ENCODE measurements around the gene NTRK3. TPM values are rescaled to one million over a fixed set of nuclear protein-coding genes. Genes with fewer than 3 reads are reported as not detected.

NTRK3 gene
- total and polyA plus RNA-seq, 10 donors = 0.33 to 6.6 (median 2.1) TPM

DNA sequence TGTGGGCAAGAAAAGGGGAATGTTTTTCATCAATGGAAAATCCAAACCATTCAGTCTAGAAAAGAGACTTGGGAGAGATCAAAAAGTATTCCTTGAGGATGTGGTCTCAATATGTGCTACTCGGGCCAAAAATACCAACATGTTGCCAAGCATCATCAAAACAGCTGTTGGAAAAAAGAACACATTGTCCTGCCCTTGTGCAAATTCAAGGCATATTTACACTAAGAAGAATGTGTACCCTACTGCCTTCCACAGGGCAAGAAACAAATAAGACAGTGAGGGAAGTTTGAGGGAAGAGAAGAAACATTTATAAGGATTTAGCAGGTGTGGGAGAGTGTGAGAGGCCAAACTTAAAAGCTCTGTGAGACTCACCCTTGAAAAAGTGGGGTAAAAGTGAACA is 252.1 kb downstream of the NTRK3 start:
- no peak overlapping the region for H3K27ac ChIP-seq
- intact Hi-C loops (cut with DNase I; ENCODE audit: low total_unique reads) = no loop called here

GRCh38 chr15:88003541-88004327 is 252.8 kb downstream of the NTRK3 start:
- Histone ChIP-seq H3K27me3 (replicated peaks in 1 of 7) (no peaks in the 10 kb centered on the region), H3K36me3 (no peaks in the 10 kb centered on the region), H3K9me3 (peaks cover 0 to 21% (median 13%) of the 10 kb centered on the region in 8 donors), H3K4me3 (no peak overlapping the region), H3K27ac (no peak overlapping the region), H3K4me1 (no peaks in the 10 kb centered on the region)
- intact Hi-C loops (cut with DNase I; ENCODE audit: low total_unique reads) = no loop called here
- 83 to 91% (median 88%) methylated on average over 2 of the region's 2 CpGs for WGBS, 5 donors
- TF ChIP-seq, protein P1, sequence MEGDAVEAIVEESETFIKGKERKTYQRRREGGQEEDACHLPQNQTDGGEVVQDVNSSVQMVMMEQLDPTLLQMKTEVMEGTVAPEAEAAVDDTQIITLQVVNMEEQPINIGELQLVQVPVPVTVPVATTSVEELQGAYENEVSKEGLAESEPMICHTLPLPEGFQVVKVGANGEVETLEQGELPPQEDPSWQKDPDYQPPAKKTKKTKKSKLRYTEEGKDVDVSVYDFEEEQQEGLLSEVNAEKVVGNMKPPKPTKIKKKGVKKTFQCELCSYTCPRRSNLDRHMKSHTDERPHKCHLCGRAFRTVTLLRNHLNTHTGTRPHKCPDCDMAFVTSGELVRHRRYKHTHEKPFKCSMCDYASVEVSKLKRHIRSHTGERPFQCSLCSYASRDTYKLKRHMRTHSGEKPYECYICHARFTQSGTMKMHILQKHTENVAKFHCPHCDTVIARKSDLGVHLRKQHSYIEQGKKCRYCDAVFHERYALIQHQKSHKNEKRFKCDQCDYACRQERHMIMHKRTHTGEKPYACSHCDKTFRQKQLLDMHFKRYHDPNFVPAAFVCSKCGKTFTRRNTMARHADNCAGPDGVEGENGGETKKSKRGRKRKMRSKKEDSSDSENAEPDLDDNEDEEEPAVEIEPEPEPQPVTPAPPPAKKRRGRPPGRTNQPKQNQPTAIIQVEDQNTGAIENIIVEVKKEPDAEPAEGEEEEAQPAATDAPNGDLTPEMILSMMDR (IDR thresholded peaks at IDR 0.05 in 8 of 11, conservative IDR thresholded peaks at IDR 0.05 in 3 of 11) = no peak
- TF ChIP-seq POLR2A (IDR thresholded peaks at IDR 0.05) (no peak), POLR2AphosphoS5 (IDR thresholded peaks at IDR 0.05) (no peak)
- no peak for DNase-seq

More for the DNA sequence above, 252.1 kb downstream of the NTRK3 start:
- Histone ChIP-seq H3K27me3 (replicated peaks in 1 of 7) (no peaks in the 10 kb centered on the region), H3K4me1 (no peaks in the 10 kb centered on the region), H3K4me3 (no peak overlapping the region), H3K36me3 (no peaks in the 10 kb centered on the region), H3K9me3 (peaks cover 0 to 21% (median 13%) of the 10 kb centered on the region in 8 donors)
- TF ChIP-seq, protein P1 (IDR thresholded peaks at IDR 0.05 in 8 of 11, conservative IDR thresholded peaks at IDR 0.05 in 3 of 11) = no peak
- TF ChIP-seq POLR2AphosphoS5 (IDR thresholded peaks at IDR 0.05) = no peak
- no peak for TF ChIP-seq POLR2A (IDR thresholded peaks at IDR 0.05)
- DNase-seq = no peak
- WGBS, 5 donors = 72 to 89% (median 76%) methylated on average over 1 of the region's 1 CpG

- no peaks in the 10 kb centered on the region for H3K36me3 ChIP-seq
- H3K27me3 ChIP-seq (replicated peaks in 1 of 7) = no peaks in the 10 kb centered on the region
- TF ChIP-seq, protein P1 (IDR thresholded peaks at IDR 0.05 in 8 of 11, conservative IDR thresholded peaks at IDR 0.05 in 3 of 11) = no peak
- TF ChIP-seq POLR2A (IDR thresholded peaks at IDR 0.05) = no peak
- no peak for TF ChIP-seq POLR2AphosphoS5 (IDR thresholded peaks at IDR 0.05)
- 26 to 34% (median 27%) methylated on average over 4 of the region's 4 CpGs for WGBS, 5 donors
- H3K27ac ChIP-seq = no peak overlapping the region
- H3K4me1 ChIP-seq = no peaks in the 10 kb centered on the region
- H3K9me3 ChIP-seq = peaks cover 0 to 21% (median 13%) of the 10 kb centered on the region in 8 donors
- intact Hi-C loops (cut with DNase I; ENCODE audit: low total_unique reads) = no loop called here
- DNase-seq = no peak
- no peak overlapping the region for H3K4me3 ChIP-seq
These were observed 253.8 kb downstream of the NTRK3 start for GRCh38 chr15:88002706-88003105.

GRCh38 chr15:87998630-87999029 is 257.9 kb downstream of the NTRK3 start:
- H3K4me1 ChIP-seq = no peaks in the 10 kb centered on the region
- no peaks in the 10 kb centered on the region for H3K36me3 ChIP-seq
- TF ChIP-seq, protein P1 (IDR thresholded peaks at IDR 0.05 in 8 of 11, conservative IDR thresholded peaks at IDR 0.05 in 3 of 11) = no peak
- TF ChIP-seq POLR2A (IDR thresholded peaks at IDR 0.05) (no peak), POLR2AphosphoS5 (IDR thresholded peaks at IDR 0.05) (no peak)
- H3K9me3 ChIP-seq = peaks cover 0 to 21% (median 13%) of the 10 kb centered on the region in 8 donors
- no peak for DNase-seq
- no peak overlapping the region for H3K27ac ChIP-seq
- no peaks in the 10 kb centered on the region for H3K27me3 ChIP-seq (replicated peaks in 1 of 7)
- intact Hi-C loops (cut with DNase I; ENCODE audit: low total_unique reads) = no loop called here
- H3K4me3 ChIP-seq = no peak overlapping the region
